Loucy (cell line): ENCODE data around the gene MCM5.

Source experiments
- CTCF ChIP-seq: fragments of 200-600 bp; sonication (generic); conservative IDR thresholded peaks from 2 replicates; pipeline ENCODE4 v1.5.1; 2014; ENCODE audit warnings: mild to moderate bottlenecking, antibody characterized with exemption, low read length
- EZH2phosphoT487 ChIP-seq: fragments of 200-600 bp; IDR thresholded peaks from 2 replicates; pipeline ENCODE4 v1.6.1; 2018; ENCODE audit warnings: antibody characterized with exemption, mild to moderate bottlenecking, moderate library complexity, borderline replicate concordance

- no peak for TF ChIP-seq CTCF
- no peak for TF ChIP-seq EZH2phosphoT487
Measured at GRCh38 chr22:35464399-35464798, 64.5 kb downstream of the MCM5 start.
